Measurements from ENCODE around the gene SCIN. TPM values are rescaled to one million over a fixed set of nuclear protein-coding genes. Genes with fewer than 3 reads are reported as not detected.
"Not testable (repeated sequence)": the region's sequence is repeated elsewhere in the genome, so short reads cannot be mapped to it uniquely, and the experiment has no call there.

The SCIN gene
- total RNA-seq, 1 experiment from 2014 or later, result 18.8 TPM

DNA sequence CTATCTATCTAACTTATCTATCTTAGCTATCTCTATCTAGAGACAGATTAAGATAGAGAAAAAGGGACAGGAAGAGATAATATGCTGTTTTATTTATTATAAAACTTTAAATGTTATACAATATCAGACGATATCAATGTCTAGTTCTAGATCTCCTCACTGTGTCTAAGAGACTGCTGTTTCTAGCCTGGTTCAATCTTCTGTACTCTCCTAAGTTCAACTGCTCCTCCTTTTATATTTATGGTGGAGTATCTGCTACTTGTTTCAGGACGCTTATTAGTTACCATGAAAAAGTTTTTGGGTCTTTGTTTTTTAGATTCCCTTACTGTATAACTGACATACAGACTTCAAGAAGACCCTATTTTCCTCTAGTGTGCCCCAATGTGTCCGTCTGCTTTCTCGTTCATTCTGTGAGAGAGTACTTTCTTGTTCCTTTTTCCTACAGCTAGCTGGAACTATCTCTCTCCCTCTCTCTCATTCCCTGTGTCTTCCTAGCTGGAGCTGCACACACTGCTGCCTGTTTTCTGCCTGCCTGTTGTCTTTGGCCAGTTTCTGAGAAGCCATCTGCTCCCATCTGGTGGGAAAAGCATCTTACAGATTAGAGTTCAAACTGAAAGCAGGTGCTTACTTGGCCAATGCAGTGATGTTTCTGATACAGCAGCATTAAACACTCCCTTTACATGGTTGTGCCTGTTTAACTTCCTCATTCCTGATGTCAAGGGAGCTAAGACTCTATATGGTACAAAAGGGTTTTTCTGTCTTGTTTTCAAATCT is 67.5 kb downstream of the SCIN start:
- DNase-seq (ENCODE audit: low read depth), result no peak
- in situ Hi-C loops (cut with HindIII; ENCODE audit: low pct_unique_long_range_greater_than_20kb, low sequenced_read_pairs), result no loop called here

DNA sequence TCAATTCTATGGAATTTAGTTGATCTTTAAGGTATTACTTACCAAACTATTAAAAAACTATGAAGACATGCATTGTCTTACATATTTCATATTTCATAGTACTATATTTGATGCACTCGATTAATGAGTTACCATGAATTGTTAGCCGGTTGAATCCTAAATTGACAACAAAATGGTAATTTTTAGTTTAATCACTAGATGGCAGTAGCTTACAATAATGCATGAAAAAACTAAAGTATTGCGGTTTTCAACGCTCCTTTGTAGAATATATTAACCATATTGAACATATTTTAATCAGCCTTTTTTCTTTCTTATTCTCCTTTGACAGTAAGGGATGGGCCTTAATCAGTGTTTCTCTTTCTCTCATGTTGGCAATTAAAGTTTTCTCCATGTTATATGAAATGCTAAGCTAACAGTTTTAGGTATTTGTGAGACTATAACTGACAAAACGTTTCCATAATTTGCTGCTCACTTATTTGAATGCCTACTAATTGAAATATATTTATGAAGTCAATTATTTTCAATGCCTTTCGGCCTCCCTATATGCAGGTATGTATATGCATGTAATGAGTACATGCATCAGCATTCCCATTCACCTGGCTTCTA is 68.4 kb downstream of the SCIN start:
- in situ Hi-C loops (cut with HindIII; ENCODE audit: low pct_unique_long_range_greater_than_20kb, low sequenced_read_pairs), result no loop called here
- peak; percentile 36 for DNase-seq (ENCODE audit: low read depth)

DNA sequence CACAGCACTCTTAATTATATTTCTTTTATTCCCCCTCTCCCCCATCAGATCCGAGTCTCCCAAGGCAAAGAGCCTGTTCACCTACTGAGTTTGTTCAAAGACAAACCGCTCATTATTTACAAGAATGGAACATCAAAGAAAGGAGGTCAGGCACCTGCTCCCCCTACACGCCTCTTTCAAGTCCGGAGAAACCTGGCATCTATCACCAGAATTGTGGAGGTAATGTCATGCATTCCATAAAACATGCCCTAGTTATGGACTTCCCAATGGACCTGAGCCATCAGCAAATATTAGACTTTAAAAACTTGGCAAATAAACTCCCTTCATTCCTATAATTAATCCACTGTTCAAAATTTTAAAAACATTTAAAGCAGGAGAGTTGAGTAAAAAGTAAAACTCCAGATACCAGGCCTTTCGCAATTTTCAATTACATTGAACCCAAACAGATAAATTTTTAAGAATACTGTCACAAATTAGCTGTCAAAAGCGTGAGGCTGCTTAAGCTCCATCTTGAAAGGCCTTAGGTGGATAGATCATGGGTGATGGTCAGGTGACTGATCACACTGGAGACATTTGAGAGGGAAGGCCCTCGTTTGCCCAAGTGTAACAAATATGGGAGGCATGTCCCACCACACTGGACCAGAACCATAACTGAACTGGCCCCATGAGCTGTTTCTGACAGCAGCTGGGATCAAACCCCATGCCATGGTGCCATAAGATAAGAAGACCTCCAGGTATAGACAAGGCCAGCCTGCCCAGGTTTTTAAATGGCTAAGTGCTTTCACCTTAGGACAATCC is 70.0 kb downstream of the SCIN start:
- DNase-seq (ENCODE audit: low read depth), result no peak
- in situ Hi-C loops (cut with HindIII; ENCODE audit: low pct_unique_long_range_greater_than_20kb, low sequenced_read_pairs), result no loop called here

DNA sequence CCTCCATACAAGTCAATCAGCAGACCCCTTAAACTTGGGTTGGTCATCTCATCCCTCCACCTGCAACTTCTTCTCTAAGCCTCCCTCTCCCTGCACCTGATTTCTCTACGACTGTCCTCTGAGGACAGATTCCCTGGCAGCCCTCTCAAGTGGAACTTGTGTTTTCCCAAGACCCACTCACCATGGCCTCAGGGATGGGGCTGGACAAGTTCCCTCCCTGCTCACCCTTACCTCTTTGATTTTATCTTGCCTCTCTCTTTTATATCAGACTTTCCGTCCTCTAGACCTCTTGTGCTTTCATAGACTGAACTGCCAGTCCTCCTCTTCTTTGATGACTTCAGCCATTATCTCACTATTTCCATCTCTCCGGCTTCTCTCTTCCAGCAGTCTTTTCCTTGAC is 70.7 kb downstream of the SCIN start:
- in situ Hi-C loops (cut with HindIII; ENCODE audit: low pct_unique_long_range_greater_than_20kb, low sequenced_read_pairs), result no loop called here

DNA sequence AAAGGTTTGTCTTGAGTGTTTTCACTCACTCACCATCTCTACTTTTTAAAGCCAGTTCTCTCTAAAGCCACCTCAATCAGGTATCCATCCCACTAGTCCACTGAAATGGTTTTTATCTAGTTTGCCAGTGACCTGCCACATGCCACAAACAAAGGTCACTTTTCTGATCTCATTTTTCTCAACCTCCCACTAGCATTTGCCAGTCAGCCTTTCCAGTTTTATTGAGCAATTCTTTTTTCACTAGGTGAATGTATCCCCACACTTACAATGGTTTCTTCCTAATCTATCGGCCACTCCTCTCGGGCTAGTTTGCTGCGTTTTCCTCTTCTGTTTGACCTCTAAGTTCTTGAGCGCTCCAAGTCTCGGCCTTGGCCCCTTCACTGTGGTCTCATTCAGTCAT is 72.0 kb downstream of the SCIN start:
- no peak for DNase-seq (ENCODE audit: low read depth)
- in situ Hi-C loops (cut with HindIII; ENCODE audit: low pct_unique_long_range_greater_than_20kb, low sequenced_read_pairs), result no loop called here

More for the DNA sequence above, 70.7 kb downstream of the SCIN start:
- DNase-seq (ENCODE audit: low read depth), result no peak

DNA sequence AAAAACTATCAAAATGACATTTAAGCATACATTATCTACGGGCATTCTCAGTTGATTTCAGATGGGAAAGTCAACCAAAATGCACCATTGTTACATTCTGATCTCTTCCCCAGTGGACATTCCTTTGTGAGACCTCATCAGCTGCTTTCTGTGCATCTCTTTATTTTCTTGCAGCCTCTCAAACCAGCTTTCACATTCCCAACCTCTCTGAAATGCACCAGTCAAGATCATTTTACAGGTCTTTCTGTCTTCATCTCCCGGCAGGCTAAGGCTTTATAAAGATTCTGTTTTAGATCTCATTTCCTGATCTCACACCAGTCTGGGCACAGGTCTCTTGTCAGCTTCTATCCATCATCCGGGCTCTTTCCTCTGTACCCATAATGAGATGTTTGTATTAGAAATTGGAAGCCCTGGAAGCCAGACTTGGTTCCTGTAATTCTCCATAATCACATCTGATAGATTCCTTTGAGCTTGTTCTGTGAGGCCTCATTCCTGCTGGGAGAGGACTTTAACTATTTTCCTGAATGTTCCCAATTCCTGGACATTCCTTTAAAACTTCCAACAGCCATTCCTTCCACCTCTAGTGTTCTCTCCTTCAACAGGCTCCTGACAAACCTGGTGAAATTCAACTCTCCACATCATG is 72.6 kb downstream of the SCIN start:
- in situ Hi-C loops (cut with HindIII; ENCODE audit: low pct_unique_long_range_greater_than_20kb, low sequenced_read_pairs), result no loop called here
- DNase-seq (ENCODE audit: low read depth), result no peak

DNA sequence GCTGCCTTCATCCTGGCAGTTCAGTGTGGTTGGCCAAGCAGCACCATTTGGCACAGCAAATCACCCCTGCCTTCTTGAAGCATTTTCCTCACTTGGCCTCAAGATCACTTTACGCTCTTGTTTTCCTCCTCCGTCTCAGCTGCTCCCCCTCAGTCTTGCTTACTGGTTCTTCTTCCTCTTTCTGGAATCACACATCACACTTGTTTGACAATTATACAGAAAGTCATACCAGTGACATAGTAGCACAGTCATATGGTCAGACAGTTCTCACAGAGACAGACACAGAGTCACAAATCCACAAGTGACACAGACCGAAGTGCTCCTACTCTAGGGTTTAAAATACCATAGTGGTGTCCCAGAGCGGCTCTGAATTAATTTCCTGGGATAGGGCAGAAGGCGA is 73.1 kb downstream of the SCIN start:
- DNase-seq (ENCODE audit: low read depth), result no peak
- in situ Hi-C loops (cut with HindIII; ENCODE audit: low pct_unique_long_range_greater_than_20kb, low sequenced_read_pairs), result no loop called here

DNA sequence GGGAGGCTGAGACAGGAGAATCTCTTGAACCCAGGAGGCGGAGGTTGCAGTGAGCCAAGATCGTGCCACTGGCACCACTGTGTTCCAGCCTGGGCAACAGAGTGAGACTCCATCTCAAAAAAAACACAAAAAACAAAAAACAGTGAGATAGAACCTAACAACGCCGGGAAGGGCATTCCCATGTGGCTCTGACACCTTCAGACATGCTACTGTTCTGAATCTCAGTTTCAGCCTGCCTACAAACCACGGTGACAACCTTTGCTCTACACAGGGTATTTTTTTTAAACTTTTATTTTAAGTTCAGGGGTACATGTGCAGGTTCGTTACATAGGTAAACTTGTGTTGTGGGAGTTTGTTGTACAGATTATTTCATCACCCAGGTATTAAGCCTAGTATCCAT is 74.7 kb downstream of the SCIN start:
- DNase-seq (ENCODE audit: low read depth); in situ Hi-C loops (cut with HindIII; ENCODE audit: low pct_unique_long_range_greater_than_20kb, low sequenced_read_pairs): not testable (repeated sequence)

DNA sequence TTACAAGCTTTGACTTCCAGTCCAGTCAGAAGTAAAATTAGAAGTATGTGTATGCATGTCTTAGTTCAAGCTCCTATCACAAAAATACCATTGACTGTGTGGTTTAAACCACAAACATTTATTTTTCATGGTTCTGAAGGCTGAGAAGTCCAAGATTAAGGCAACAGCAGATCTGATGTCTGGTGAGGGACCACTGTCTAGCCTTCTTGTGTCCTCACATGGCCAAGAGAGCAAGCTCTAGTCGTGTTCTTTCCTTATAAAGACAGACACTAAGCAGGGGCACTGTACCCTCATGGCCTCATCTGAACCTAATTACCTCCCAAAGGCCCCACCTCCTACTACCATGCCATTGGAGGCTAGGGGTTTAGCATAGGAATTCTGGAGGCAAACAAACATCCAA is 75.6 kb downstream of the SCIN start:
- no peak for DNase-seq (ENCODE audit: low read depth)
- in situ Hi-C loops (cut with HindIII; ENCODE audit: low pct_unique_long_range_greater_than_20kb, low sequenced_read_pairs), result no loop called here

DNA sequence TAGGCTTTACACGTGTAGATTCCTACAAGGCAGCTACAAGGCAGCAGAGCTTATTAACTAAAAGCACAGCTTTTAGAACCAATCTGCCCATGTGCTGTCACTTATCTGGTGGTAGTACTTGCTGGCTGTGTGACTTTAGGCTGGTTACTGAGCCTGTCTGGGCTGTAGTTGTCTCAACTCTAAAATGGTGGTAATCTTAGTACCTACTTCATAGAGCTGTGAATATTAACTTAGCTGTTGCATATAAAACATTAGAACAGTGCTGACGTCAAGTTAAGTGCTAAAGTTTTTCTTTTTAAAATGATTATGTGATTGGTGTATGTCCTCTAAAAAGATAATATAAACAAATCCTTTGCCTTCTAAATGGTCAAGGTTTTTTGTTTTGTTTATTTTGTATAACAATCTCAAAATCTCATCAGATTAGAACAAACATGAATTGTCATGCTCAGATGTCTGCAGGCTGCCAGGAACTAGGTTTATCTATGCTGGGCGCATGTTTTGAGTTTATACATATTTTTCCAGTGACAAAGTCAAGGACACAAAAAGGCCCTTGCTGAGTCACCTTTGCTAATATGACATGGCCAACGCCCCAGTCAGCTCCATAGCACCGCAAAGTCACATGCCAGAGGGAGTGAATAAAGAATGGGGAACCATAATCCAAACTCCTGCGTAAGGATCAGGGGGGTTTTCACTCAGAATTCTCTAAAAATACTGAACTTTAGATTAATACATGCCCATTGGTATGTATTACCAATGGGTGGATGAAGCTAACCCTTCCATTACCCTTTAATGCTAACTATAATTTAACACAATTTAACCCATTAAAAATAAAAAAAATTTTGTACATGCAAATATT is 77.1 kb downstream of the SCIN start:
- in situ Hi-C loops (cut with HindIII; ENCODE audit: low pct_unique_long_range_greater_than_20kb, low sequenced_read_pairs), result no loop called here
- DNase-seq (ENCODE audit: low read depth), result peak; percentile 75

DNA sequence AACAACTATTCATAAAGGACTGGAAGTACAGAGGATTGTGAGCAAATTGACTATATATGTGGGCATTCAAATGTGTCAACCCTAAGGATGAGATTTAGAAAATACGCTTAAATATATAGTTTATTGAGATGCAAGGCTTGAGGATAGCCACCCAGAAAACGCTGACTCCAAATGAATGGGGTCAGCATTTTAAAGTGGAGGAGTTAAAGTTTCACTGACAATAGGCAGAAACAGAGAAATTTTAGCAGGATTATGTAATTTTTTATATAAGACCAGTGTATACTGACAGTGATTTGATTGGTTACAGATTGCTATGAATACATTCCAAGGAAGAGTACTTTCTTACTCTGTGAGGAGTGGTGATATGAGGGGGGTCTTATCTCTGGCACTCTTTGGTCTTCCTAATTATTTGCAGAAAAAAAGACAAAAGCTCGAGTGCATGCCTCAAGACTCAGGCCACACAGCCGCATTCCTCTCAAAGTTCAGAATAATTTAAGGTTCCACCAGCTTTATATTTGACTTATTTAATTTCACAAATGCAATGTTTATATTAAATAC is 78.3 kb downstream of the SCIN start:
- DNase-seq (ENCODE audit: low read depth), result no peak
- in situ Hi-C loops (cut with HindIII; ENCODE audit: low pct_unique_long_range_greater_than_20kb, low sequenced_read_pairs), result no loop called here

DNA sequence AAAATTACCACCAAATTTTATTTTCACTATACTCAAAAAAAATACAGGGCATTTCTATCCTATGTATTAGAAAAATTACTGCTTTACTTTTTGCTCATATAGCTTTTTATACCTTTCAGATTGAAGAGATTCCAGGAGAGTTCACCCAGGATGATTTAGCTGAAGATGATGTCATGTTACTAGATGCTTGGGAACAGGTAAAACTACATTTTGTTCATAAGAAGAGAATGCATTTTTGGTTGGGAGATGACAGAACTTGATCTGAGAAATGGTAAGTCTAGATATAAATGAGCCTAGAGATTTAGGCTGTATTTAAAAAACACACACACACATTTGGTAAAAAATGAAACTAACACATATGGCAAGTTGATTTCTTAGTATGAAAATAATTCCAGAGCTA is 78.8 kb downstream of the SCIN start:
- in situ Hi-C loops (cut with HindIII; ENCODE audit: low pct_unique_long_range_greater_than_20kb, low sequenced_read_pairs), result no loop called here
- no peak for DNase-seq (ENCODE audit: low read depth)

DNA sequence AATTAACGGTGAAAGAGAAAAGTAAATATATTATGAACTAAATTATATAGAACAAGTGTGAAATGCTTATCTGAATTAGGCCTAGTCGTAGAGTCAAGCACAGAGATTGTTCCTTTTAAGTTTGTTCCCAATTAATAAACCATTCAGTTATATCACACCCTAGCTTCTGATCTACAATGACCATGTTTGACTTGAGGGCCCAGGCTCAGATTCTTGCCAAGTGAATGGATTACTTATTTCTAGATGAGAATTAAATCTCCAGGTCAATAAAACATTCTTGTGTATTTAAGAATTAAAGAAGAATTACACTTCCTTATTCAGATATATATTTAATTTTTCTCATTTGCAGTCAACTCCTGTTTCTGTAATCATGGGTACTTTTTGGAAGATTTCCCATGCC is 79.6 kb downstream of the SCIN start:
- in situ Hi-C loops (cut with HindIII; ENCODE audit: low pct_unique_long_range_greater_than_20kb, low sequenced_read_pairs), result no loop called here
- no peak for DNase-seq (ENCODE audit: low read depth)

DNA sequence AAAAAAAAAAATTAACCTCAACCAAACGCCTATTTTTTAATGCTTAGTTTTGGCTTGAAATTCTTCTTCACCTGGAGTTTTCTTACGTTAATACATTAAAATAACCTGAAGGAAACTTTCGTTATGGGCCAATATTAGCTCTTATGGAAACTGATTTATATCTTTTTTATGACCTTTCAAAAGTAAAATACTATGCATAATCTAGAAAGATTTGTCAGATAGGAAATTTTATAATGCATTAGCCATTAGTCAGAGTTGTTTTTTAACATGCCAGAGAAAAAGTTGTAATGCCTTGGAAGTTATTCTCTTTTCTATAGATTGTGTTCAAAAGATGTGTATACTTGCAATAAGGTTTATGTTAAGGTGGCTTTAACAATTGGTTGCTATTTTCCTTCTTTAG is 82.6 kb downstream of the SCIN start:
- no peak for DNase-seq (ENCODE audit: low read depth)
- in situ Hi-C loops (cut with HindIII; ENCODE audit: low pct_unique_long_range_greater_than_20kb, low sequenced_read_pairs), result no loop called here

DNA sequence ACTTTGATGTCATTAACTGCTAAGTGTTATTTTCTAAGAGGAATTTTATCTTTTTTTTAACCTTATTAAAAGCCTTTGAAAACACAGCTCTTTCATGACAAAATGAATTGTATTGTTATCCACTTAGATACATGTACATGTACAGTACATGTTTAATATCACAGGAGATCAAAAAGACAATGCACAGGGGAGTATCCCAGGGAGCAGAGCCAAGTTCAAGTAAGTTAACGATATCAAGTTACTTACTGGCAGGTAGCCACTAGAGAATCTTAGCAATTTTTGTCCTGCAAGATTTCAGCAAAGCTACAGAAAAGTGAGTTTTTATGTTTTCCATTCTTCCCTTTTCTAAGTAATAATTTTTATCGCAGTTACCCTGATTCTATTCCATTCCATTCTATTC is 83.0 kb downstream of the SCIN start:
- DNase-seq (ENCODE audit: low read depth), result no peak
- in situ Hi-C loops (cut with HindIII; ENCODE audit: low pct_unique_long_range_greater_than_20kb, low sequenced_read_pairs), result no loop called here

DNA sequence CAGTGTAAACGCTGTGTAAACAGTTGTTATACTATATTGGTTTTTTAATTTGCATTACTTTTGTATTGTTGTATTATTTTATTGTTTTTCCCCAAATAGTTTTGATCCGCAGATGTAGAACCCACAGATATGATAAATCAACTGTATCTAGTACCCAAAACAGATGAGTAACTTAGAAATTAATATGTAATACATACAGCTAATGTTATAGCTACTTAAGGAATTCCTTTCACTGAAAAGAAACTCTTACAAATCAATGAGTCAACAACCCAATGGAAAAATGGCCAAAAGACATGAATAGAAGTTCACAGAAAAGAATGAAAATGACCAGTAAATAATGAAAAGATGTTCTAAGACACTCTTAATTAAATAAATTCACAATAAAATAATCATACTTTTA is 84.6 kb downstream of the SCIN start:
- no peak for DNase-seq (ENCODE audit: low read depth)
- in situ Hi-C loops (cut with HindIII; ENCODE audit: low pct_unique_long_range_greater_than_20kb, low sequenced_read_pairs), result no loop called here

DNA sequence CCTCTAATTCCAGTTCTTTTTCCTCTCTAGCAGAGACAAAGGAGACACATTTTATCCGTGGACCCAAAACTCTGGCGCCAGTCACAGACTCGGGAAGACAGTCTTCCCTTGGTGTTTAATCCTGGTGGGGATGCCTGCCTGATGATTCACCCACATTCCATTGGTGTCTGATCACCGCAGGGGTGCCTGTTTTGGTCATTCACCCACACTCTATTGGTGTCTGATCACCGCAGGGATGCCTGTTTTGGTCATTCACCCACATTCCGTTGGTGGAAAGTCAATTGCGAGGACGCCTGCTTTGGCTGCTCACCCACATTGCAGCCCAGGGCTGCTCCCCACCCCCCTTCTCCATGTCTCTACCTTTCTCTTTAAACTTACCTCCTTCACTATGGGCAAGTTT is 89.9 kb downstream of the SCIN start:
- DNase-seq (ENCODE audit: low read depth), result peak; percentile 45
- in situ Hi-C loops (cut with HindIII; ENCODE audit: low pct_unique_long_range_greater_than_20kb, low sequenced_read_pairs), result not testable (repeated sequence)

DNA sequence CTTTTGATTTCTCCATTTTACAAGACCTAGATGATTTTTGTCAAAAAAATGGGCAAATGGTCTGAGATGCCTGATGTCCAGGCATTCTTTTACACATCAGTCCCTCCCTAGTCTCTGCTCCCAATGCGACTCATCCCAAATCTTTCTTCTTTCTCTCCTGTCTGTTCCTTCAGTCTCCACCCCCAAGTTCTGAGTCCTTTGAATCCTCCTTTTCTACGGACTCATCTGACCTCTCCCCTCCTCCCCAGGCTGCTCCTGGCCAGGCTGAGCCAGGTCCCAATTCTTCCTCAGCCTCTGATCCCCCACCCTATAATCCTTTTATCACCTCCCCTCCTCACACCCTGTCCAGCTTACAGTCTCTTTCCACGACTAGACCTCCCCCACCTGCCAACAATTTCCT is 90.5 kb downstream of the SCIN start:
- in situ Hi-C loops (cut with HindIII; ENCODE audit: low pct_unique_long_range_greater_than_20kb, low sequenced_read_pairs); DNase-seq (ENCODE audit: low read depth): not testable (repeated sequence)

Measured in Caki2 (cell line).